ENCODE data around the gene HEATR5A.
"Not testable (repeated sequence)": the region's sequence is repeated elsewhere in the genome, so short reads cannot be mapped to it uniquely, and the experiment has no call there.

The HEATR5A gene

GRCh38 chr14:31258427-31259039, 161.8 kb downstream of the HEATR5A start:
- TF ChIP-seq, protein P1, sequence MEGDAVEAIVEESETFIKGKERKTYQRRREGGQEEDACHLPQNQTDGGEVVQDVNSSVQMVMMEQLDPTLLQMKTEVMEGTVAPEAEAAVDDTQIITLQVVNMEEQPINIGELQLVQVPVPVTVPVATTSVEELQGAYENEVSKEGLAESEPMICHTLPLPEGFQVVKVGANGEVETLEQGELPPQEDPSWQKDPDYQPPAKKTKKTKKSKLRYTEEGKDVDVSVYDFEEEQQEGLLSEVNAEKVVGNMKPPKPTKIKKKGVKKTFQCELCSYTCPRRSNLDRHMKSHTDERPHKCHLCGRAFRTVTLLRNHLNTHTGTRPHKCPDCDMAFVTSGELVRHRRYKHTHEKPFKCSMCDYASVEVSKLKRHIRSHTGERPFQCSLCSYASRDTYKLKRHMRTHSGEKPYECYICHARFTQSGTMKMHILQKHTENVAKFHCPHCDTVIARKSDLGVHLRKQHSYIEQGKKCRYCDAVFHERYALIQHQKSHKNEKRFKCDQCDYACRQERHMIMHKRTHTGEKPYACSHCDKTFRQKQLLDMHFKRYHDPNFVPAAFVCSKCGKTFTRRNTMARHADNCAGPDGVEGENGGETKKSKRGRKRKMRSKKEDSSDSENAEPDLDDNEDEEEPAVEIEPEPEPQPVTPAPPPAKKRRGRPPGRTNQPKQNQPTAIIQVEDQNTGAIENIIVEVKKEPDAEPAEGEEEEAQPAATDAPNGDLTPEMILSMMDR (IDR thresholded peaks at IDR 0.05; ENCODE audit: insufficient read depth, low read depth, low read length, missing control alignments), result no peak
- DNase-seq (ENCODE audit: low read depth), result no peak
- H3K4me3 ChIP-seq (ENCODE audit: low read depth, low read length), result no peak overlapping the region

- not testable (repeated sequence) for H3K4me3 ChIP-seq (ENCODE audit: low read depth, low read length); DNase-seq (ENCODE audit: low read depth)
Measured at GRCh38 chr14:31257554-31258426, 162.6 kb downstream of the HEATR5A start.

- DNase-seq (ENCODE audit: low read depth), result no peak
- TF ChIP-seq, protein P1 (IDR thresholded peaks at IDR 0.05; ENCODE audit: insufficient read depth, low read depth, low read length, missing control alignments), result no peak
- H3K4me3 ChIP-seq (ENCODE audit: low read depth, low read length), result no peak overlapping the region
Measured at GRCh38 chr14:31257244-31257553, 163.2 kb downstream of the HEATR5A start.

DNA sequence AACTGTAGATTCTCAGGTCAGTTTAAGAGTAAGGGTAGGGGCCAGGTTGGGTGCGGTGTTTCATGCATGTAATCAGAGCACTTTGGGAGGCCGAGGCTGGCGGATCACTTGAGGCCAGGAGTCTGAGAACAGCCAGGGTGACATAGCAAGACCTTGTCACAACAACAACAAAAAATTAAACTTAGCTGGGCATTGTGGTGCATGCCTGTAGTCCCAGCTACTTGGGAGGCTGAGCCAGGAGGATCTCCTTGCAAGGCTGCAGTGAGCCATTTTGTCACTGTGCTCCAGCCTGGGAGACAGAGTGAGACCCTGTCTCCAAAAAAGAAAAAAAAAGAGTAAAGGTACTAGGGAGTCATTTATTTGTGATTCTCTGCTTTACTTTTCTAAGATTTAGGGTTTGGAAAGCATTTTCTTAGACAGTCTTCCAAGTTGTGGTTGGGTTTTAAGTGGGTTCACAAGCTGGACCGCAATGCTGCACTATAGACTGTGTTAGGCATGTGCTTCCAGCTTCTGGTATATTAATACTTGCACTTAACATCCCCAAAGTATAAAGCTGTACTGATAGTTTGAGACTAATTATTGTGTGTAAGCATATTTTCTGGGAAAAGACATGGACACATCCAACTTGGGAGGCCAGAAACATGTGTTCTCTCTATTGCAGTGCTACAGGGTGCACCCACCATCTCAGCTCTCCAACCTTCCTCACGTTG, 163.7 kb downstream of the HEATR5A start:
- H3K4me3 ChIP-seq (ENCODE audit: low read depth, low read length), result no peak overlapping the region

DNA sequence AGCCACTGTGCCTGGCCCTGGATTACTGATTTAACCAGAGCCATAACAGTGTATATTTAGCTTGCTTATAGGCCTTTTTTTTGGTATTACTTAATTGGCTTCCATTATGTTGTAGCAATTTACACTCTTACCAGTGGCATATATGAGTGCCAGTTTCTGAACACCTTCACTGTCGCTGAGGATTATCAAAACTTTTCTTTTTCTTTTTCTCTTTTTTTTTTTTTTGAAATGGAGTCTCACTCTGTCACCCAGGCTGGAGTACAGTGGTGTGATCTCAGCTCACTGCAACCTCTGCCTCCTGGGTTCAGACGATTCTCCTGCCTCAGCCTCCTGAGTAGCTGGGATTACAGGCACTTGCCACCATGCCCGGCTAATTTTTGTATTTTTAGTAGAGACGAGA, 164.4 kb downstream of the HEATR5A start:
- DNase-seq (ENCODE audit: low read depth); H3K4me3 ChIP-seq (ENCODE audit: low read depth, low read length): not testable (repeated sequence)

More for the DNA sequence above, 163.7 kb downstream of the HEATR5A start:
- TF ChIP-seq, protein P1 (IDR thresholded peaks at IDR 0.05; ENCODE audit: insufficient read depth, low read depth, low read length, missing control alignments), result no peak
- no peak for DNase-seq (ENCODE audit: low read depth)

DNA sequence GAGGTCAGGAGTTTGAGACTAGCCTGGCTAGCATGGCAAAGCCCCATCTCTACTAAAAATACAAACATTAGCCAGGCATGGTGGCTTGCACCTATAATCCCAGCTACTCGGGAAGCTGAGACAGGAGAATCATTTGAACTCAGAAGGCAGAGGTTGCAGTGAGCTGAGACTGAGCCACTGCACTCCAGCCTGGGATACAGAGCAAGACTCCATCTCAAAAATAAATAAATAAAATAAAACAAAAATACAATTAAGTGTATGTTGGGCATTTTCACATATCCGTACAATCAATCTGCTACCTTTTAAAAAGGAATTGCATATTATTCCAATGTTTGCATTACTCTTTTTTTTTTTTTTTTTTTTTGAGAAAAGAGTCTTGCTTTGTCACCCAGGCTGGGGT, 165.1 kb downstream of the HEATR5A start:
- H3K4me3 ChIP-seq (ENCODE audit: low read depth, low read length), result no peak overlapping the region
- TF ChIP-seq, protein P1 (IDR thresholded peaks at IDR 0.05; ENCODE audit: insufficient read depth, low read depth, low read length, missing control alignments), result no peak
- no peak for DNase-seq (ENCODE audit: low read depth)

GRCh38 chr14:31253746-31254471, 166.4 kb downstream of the HEATR5A start:
- TF ChIP-seq, protein P1 (IDR thresholded peaks at IDR 0.05; ENCODE audit: insufficient read depth, low read depth, low read length, missing control alignments), result no peak
- H3K4me3 ChIP-seq (ENCODE audit: low read depth, low read length), result no peak overlapping the region
- no peak for DNase-seq (ENCODE audit: low read depth)

All from GM12865 (cell line).